Activated T-cell treated with anti-CD3 and anti-CD28 coated beads for 48 hours (primary cell): Measurements from ENCODE around the gene DPF3.
"Not testable (repeated sequence)": the region's sequence is repeated elsewhere in the genome, so short reads cannot be mapped to it uniquely, and the experiment has no call there.

Experiments used
- DNase-seq: peaks from one replicate; pipeline ENCODE4 v3.0.0-alpha.2; 2020; ENCODE audit warnings: low read depth

The DPF3 gene

DNA sequence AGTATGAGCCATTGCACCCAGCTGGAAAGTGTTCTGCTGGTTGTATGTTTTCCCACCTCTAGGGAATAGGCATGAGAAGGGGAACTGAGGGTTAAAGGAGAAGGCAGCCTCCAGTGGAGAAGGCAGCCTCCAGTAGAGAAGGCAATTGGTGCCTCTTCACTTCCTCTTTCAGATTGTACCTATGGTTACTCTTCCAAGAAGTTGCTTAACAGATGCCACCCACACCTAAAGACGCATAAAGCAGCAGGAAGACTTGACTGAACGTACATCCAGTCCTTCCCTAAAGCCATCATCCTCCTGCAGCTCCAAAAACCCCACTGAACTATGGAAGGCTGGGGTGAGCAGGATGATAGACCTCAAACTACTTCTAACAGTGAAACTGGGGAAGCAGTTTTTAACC lies 13.1 kb downstream of the DPF3 start:
- DNase-seq, result no peak

DNA sequence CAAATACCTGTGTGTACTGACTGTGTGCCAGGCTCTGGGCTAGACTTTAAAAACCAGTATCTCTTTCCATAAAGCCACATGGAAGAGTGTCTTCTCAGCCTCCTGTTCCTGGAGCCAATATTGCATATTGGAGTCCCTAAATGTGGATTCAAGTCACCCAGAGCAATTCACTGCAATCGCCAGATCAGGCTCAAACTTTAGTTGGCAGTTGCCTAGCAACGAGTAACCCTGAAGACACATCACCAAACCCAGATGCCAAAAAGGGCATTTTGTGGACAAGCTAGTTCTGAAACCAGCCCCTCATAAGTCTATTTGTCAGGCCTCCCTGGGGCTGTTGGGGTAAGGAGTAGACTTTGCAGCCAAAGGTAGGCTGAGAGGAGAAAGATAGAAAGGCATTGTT lies 13.7 kb downstream of the DPF3 start:
- no peak for DNase-seq

DNA sequence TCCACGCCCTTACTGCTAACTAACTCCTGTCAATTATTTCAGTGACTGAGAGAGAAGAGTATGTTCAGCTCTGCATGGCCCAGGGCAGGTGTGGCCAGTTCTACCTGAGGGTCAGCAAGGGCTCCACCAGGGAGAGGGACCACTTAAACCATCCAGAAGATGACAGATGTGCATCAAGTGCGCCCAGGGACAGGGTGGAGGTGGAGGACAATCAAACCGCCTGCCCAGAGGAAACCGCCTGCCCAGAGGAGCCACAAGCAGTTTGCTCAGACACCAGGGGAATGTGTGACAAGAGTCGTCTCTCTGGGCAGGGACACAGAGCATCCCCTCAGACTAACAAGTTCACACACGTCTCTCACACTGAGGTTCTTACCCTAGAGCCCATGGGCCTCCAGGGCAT lies 14.5 kb downstream of the DPF3 start:
- no peak for DNase-seq

DNA sequence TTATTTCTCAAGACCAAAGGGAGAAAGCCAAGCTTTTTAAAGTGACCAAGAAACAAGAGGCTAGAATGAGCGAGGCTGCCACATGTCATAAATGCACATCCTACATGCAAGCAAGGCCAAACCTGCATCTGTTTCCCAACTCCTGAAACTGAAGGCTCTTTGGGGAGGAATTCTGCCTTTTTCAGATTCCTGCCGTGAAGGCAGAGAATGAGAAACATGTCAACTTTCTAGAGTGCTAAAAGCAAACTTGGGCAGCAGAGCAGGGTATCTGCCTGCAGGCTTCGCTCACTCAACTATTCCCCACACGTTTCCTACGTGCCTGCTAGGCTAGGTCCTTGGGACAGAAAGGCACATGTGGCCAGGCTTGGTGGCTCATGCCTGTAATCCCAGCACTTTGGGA lies 15.2 kb downstream of the DPF3 start:
- no peak for DNase-seq

DNA sequence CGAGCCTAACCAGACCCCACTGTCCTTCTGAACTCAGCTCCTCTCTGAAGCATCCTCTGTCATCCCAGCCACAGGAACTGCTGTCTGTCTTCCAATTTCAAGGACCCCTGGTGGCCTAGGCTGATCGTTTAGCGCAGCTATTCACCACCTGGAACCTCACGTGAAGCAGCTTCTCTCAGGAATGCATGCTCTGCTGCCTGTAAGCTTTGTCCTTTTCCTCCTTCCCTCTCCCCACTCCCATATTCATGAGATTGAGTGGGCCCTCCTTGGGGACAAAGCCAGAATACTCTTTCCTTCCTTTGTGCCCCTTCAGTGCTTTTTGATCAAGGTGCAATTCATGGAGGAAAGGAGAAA lies 17.2 kb downstream of the DPF3 start:
- no peak for DNase-seq

DNA sequence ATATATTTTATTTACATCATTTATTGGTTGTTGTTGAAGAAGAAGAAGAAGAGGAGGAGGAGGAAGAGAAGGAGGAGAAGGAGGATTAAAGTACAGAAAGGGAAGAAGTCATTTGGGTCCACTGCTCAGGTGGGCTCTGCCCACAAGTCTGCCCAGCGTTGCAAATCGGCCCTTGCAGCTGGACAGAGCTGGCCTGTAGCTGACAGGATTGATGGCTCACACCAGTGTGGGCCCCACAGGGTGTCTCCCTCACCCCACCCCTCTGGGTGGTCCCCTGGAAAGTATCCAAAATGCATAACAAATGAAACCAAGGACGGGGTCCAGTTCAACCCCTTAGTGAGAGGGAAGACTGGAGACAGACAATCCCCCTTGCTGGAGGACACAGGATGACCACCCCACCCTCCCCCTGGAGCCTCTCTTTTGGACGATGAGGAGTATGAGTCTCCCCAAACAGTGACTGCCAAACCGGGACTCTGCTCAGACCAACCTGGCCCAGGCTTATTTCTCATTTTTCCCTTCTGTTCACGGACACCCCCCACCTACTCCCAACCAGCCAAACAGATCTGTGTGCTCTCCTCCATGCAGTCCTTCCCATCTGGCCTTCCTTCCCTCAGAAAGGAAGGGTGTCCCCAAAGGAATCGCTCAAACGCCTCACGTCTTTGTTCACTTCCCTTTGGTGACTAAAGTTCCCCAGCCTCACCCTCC lies 17.7 kb downstream of the DPF3 start:
- DNase-seq, result no peak

DNA sequence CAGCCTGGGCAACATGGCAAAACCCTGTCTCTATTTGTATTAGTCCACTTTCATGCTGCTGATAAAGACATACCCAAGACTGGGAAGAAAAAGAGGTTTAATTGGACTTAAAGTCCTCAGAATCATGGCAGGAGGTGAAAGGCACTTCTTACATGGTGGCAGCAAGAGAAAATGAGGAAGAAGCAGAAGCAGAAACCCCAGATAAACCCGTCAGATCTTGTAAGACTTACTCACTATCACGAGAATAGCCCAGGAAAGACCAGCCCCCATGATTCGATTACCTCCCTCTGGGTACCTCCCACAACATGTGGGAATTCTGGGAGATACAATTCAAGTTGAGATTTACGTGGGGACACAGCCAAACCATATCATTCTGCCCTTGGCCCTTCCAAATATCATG lies 23.0 kb downstream of the DPF3 start:
- DNase-seq, result not testable (repeated sequence)

DNA sequence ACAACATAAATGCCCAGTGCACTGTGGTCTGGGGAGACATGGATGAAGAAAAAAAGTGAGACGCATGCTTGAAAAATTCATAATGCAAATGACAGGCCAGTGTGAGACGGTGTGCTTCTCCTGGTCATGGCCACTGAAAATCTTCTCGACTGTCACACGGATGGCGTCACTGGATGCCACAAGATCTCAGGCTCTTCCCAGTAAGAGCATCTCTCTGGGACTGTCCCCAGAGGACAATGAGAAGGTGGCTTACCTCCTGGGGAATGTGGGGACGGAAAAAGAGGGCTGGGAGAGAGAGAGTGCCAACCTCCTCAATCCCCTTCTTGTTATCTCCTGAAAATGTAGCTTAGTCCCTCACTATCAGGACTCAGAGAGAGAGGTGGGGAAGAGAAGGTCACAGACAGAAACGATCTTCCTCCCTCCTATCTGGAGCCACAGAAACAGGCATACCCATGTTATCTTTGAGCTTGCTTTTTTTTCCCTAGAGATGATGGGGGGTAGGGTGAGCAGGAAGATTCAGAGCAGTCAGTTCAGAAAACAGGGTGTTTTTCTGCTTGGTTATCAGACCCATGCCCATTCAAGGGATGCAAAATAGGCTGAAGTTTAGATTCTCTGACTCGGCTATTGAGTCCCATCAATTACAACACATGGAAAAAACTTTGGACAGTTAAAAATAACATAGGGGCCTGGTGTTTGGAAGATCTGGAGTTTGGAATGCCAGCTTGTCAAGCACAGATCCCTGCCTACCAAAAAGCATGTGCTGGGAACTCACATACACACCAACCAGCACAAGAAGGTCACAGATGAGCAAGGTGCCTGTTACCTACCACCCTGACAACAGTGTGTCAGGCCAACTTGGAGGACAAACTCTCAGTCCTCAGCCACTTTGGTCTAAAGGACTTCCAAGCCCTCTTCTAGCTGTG lies 24.2 kb downstream of the DPF3 start:
- no peak for DNase-seq

DNA sequence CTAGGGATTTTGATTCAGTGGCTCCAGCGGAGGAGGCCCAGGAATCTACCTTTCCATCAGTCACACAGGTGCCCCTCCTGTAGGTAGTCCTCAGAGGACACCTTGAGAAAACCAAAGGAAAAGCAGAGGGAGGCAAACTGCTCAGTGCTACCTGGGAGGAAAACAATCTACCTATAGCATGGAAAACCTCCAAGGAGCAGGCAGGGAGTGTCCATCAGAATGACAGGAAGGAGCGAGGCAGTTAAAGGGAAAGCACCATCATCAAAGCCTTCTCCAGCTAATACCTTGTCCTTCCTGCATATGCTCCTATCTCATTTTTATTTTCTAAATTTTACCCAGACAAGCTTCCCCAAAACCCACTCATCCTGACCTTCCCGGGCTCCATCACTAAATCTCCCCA lies 25.4 kb downstream of the DPF3 start:
- DNase-seq, result no peak

DNA sequence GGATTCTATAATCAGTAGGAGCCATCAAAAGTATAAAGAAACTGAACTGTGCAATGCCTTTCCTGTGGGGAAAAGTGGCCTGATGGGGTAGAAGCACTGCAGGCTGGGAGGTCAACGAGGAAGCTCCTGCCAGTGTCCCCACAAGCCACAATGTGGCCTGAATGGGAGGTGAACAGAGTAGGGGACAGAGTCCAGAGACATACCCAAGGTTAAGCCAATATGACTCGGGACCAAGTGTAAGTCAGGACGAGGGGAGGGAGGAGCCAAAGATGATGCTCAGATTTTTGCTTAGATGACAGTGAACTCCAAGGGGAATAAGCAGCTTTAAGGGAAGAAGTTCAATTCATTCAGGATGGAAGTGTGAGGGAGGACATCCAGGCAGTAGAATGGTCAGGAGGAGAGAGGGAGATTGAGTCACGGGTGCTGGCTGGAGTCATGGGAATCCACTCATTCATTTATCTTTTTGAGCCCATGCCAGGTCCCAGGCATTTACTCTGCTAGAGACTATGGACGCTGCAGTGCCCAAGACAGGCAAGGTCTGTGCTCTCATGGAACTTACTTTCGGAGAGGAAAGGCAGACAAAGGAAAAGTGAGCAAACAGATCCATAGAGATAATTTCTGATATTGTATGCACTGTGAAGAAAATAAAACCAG lies 29.1 kb downstream of the DPF3 start:
- DNase-seq, result no peak

DNA sequence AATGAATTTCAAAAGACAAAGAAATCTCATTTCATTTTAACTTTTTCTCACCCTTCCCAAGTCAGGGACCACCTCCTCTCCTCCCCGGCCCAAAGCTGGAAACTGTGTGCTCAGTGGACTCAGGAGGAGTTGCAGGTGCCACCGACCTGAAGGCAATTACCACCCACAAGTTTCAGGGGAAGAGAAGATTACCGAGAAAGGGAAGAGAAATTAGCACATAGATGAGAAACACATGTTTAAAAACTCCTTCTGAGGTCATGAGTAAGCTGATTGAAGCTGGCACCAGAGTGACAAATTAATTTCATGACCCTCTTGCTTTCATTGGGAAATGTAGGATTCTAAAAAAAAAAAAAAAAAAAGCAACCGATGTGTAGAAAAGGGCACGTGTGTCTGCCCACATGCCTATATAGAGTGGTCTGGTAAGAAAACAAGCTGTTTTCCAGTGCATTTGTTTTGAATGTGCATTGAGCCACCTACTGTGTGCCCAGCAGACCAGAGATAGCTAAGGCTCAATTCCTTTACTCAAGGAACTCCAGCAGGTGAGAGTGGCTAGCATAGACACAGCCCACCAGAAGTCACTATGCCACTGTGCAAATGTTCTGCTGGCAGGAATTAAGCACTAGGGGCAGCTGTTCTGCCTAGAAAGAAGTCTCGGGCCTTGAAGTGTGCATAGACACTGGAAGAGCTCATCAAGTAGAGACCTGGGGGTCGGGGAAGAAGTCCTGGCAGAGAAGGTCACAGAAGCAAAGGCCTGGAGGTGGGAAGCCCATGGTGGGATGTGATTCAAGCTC lies 30.5 kb downstream of the DPF3 start:
- no peak for DNase-seq

DNA sequence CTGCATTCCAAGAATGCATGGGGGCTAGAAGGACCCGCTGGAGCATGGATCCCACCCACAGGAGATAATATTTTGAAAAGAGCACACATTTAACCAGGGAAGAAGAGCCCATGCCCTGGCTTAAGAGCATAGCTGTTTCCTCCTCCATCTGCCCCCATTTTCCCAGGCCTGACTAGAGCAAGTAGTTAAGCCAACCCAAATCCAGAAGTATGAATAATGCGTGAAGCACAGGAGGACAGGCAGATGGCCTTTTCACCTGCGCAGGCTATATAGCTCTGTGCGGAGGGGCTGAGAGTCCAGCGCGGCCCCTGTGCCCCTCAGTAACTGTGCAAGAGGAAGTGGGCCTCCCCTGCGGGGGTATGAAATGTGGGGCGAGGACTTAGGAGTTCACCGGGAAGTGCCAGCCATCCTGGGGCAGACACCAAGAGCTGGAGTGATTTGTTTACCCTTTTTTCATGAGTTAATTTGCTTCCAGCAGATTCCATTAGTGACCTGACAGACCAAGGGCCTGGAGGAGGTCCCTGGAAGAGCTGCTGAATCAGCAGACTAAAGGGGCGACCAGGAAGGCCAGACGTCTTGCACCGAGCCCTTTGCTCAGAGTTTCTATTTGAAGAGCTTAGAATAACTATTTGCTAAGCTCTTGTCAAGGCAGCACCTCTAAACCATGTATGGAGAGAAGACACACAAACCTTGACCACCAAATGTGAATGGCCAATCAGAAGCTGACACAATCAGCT lies 37.2 kb downstream of the DPF3 start:
- DNase-seq, result no peak

DNA sequence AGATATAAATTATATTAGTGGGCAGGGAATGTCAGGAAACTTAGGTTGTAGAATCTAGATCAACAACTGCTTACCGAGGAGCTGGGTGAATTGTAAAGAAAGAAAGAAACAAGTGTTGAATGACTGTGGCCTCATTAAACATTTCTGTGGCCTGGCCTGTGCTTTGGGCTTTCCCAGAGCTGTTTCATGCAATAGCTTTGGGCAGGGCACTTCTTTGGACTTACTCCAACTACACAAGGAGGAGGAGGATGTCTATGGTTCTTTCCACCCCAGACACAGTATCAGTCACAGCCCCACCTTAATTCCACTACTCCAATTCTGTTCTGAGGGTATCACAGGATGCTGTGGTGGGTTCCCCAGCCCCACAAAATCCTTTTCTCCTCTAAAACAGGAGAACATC lies 38.0 kb downstream of the DPF3 start:
- no peak for DNase-seq

DNA sequence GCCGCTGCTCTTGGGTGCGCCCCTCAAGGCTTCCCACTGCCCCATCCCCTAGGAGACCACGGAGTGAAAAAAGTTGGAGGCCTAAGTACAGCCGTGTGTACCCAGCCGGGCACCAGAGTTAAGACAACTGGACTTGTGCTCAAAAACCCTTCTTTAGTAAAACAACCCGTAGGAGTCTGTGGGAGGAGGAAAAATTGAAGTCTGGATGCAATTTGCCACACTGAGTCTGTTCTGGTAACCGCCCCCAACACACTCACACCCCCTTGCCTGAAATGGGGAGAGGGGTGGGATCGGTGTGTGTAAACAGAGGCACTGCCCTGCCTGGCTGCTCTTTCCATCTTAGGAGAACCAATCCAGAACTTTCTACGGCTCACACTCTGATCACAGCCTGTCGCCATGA lies 41.7 kb downstream of the DPF3 start:
- DNase-seq, result no peak

DNA sequence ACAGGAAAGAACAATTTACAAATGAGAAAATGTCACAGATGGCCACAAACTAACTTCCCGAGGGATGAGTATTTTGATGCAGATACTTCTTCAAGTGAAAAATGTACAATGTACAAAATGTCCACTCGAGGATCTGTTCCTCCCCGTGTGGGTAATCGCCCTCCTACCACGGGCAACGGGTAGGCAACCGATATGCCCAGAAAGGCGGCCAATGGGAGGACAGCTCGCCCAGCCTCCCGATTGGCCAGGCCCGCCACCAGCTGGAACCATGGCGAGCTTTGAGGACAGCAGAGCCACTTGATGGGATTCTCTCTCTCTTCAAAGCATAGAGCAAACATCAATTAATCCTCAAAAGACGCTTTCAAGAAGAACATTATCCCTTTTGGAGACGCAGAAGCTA lies 42.3 kb downstream of the DPF3 start:
- DNase-seq, result no peak

DNA sequence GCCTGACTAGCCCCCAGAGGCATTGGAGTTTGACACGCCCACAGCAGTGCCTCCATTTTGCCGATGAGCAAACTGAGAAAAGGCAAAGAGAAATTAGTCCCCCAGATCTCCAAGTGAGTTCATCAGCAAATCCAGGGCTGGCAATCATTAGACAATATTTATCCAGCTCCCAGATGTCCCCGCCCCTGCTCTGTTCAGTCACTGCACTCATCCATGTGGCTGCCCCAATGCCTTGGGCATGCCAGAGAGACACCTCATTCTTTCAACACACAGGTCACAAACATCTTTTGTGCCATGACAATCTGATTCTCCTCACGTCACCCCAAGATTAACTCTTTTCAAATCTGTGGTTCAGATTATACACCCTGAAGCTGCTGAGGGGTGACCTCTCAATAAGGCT lies 43.5 kb downstream of the DPF3 start:
- no peak for DNase-seq

DNA sequence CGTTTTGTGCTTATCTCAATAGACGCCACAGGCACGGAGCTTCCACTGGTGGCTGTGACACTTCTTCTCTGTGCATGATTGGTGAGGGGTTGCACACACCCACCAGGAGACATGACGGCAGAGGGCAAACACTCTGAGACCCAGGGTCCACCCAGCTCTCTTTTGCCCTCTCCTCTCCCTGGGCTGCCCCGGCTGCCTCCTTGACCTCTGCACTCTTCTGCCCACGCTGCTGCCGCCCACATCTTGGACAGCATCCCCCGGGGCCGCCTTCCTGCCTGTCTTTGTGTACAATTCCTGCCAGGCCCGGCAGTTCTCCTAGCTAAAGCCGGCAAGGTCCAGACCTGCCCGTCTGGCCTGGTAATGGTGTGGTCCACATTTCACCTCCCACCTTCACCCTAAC lies 44.7 kb downstream of the DPF3 start:
- DNase-seq, result no peak

DNA sequence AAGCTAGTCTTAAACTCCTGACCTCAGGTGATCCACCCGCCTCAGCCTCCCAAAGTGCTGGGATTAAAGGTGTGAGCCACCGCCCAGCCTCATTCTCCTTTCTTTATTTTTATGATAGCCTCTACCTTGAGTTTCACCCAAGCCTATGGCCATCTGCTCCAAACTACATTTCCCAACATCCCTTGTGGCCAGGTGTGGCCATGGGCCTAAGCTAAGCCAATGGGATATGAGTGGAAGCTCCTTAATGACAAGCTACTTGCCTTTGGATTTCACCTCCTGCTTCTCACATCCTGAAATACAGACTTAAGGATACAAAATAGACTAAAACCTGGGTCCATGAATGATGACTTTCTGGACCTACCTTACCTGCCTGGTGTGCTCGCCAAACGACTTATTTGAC lies 46.2 kb downstream of the DPF3 start:
- no peak for DNase-seq

DNA sequence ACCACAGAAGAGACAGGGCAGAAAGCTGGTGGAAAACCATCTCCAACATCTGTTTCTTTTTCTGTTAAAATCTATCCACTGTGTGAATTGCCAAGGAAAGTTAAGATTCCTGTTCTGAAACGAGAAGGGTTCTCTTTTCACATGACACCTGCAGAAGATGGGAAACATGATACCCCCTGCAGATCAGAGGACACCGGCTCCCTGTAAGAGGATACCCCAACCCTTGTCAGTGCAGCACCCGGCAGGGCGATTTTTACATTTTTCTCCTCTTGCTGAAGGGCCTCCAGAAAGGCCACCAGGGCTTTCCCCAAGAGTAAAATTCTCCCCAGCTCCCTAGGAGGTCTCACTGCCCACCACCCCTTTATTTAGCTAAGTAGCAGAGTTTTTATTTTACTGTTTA lies 48.2 kb downstream of the DPF3 start:
- no peak for DNase-seq

DNA sequence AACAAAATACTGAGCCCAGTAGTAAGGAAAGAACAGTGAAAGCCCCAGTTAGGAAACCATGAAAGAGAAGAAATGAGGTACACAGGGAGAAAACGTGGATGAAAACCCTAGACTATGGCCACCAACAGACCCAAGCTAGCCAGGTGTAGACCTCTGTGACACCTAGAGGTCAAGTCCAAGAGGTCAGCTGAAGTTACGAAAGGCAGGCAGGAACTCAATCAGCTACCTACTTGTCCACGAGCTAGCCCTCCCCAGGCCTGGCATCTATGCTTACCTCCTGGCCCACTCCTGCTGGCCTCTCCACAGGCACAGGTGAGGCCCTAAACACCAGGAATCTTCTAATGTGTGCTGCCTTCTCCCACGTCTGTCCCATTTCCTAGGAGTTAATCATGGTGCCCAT lies 48.7 kb downstream of the DPF3 start:
- DNase-seq, result no peak

DNA sequence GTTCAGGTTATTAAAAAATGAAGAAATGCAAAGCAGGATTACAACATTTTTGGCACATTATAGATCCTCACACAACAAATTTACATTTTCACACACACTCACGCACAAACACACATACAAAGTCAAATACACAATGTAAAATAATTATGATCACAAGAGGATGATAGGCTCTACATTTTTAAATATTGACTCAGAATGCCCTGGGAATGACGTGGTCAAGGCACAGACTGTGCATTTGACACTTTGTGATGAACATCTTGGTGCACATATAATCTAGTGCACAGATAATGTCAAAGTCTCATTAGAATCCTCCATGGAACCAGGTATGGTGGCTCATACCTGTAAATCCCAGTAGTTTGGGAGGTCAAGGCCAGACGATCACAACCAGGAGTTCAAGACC lies 49.4 kb downstream of the DPF3 start:
- no peak for DNase-seq
